ENCODE results near the gene CRYGD.

Gene CRYGD

GRCh38 chr2:208083807-208084206 lies 40.5 kb downstream of the CRYGD start:
- DNase-seq (ENCODE audit: low read depth in 2 of 2), result no peak

GRCh38 chr2:208077276-208077675 lies 47.0 kb downstream of the CRYGD start:
- DNase-seq (ENCODE audit: low read depth in 2 of 2), result no peak

- no peak for DNase-seq (ENCODE audit: low read depth in 2 of 2)
Observed at GRCh38 chr2:208074610-208075356, 49.5 kb downstream of the CRYGD start.

DNA sequence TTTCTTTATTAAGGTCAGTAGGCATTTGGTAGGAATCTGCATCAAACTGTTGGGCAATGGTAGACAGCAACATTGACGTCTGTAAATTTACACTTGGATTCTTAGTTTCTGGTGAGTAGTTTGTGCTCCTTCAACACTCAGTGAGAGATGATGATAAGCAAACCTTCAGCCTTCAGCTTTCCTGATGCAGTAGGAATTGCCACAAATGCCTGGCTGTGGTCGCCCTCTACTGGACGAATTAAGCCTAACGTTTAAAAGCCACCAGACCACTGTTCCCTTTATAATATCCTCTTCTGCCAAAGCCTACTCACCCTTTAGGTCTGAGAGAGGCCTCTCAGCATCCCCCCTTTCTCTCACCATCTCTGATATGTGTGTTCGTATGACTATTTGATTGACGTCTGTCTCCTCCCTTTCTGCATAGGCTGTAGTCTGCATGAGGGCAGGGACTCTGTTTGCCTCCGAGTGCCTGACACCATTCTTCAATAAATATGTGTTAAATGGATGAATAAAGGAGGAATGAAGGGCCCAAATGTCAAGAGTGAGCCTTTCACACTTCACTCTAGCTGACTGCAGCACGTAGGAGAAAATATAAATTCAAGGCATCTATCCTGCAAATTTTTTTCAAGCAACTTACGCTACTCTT lies 52.0 kb downstream of the CRYGD start:
- DNase-seq (ENCODE audit: low read depth in 2 of 2), result peak; percentile 5 to 21

Measured in stimulated activated CD4-positive, alpha-beta T cell treated with anti-CD3 and anti-CD28 coated beads, Interleukin-1b, Interleukin-23, amount 100 ng/mL, for 1 hour (primary cell).